ENCODE measurements around the gene KDM1A. TPM values are rescaled to one million over a fixed set of nuclear protein-coding genes. Genes with fewer than 3 reads are reported as not detected.

KDM1A gene
- total and polyA plus RNA-seq, 10 of the 15 experiments (the other 5 are each of a cell fraction or from before 2014, with no cell fraction given) = 39.2 to 118 (median 98.9) TPM

DNA sequence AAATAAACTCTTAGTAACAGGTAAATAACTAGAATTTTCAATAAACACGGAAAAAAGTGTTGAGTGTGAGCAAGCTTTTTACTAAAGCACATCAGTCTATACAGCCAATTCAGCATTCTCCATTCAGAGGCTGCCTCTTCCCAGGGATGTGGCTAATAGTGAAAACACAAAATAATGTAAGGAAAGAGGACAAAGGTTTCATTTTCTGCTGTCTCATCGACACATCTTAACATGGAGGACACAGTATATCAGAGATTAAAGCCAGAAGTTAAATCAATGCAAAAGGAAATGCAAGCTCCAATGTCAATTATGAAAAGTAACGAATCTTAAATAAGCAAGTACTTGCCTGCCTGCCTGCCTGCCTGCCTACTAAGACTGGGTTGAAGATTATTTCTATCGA is 106.2 kb downstream of the KDM1A start (continued):
- no peak for TF ChIP-seq NFYA (IDR thresholded peaks at IDR 0.05; ENCODE audit: borderline replicate concordance, low read depth, low read length)

DNA sequence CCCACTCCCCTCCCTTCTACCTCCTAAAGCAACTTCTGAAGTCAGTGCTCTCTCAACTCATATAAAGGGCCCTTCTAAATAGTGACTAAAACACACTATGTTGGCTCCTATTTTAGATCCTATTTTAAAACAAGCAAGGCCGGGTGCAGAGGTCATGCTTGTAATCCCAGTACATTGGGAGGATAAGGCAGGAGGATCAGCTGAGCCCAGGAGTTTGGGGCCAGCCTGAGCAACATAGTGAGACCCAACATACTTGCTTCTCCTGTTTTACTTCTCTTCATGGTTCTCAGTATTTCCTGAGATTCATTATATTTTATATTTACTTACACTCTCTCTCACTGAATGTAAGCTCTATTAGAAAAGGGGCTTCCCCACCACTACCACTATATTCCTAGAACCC is 106.9 kb downstream of the KDM1A start:
- intact Hi-C loops (cut with micrococcal nuclease; ENCODE audit: unreplicated experiment) = no loop called here
- Histone ChIP-seq H3K27me3 (replicated peaks in 1 of 2; ENCODE audit: control insufficient read depth in 2 of 2, insufficient read depth in 2 of 2, low read length in 1 of 2) (no peaks in the 10 kb centered on the region), H3K9ac (ENCODE audit: control insufficient read depth, insufficient read depth, low read length) (no peak overlapping the region), H3K79me2 (ENCODE audit: control insufficient read depth, insufficient read depth, low read length) (peaks cover 10% of the 10 kb centered on the region), H4K20me1 (ENCODE audit: control insufficient read depth, insufficient read depth) (no peaks in the 10 kb centered on the region), H3K4me1 (ENCODE audit: control insufficient read depth, insufficient read depth, low read length) (peaks cover 18% of the 10 kb centered on the region), H3K4me3 (no peak overlapping the region), H3K9me3 (replicated peaks; ENCODE audit: control insufficient read depth, insufficient read depth, low read length) (no peaks in the 10 kb centered on the region), H3K27ac (ENCODE audit: control insufficient read depth, insufficient read depth) (no peak overlapping the region), H3K36me3 (ENCODE audit: control insufficient read depth in 2 of 2, insufficient read depth in 2 of 2, low read length in 1 of 2) (no peaks in the 10 kb centered on the region), H3K4me2 (ENCODE audit: control insufficient read depth, insufficient read depth) (no peak overlapping the region), H2AFZ (ENCODE audit: control insufficient read depth, low read depth, low read length) (no peak overlapping the region)
- FAIRE-seq = no peak
- POLR2A ChIA-PET = interaction anchor here (1.1 to 1.2 kb wide), 2 partner anchors 9 to 40 kb away, joined by 4 to 5 read pairs; no protein-coding TSS in a partner anchor
- ATAC-seq = no peak
- 85% methylated on average over 1 of the region's 1 CpG for WGBS (ENCODE audit: insufficient coverage, insufficient replicate concordance, low lambda C conversion rate, missing lambda C conversion rate)
- in situ Hi-C loops (cut with MboI) = no loop called here
- CTCF ChIA-PET = interaction anchor here (1.3 to 2.4 kb wide), 2 partner anchors 15 to 58 kb away, joined by 3 to 9 read pairs; no protein-coding TSS in a partner anchor
- no peak for DNase-seq (ENCODE audit: low read depth, low spot score)
- RAD21 ChIA-PET (ENCODE audit: unreplicated experiment) = interaction anchor here (0.9 kb wide), 1 partner anchor 11 kb away, joined by 3 read pairs; no protein-coding TSS in a partner anchor
- SMC1A ChIA-PET (ENCODE audit: uncharacterized antibody, unreplicated experiment) = interaction anchor here (1.0 to 3.0 kb wide), 6 partner anchors 11 to 59 kb away, joined by 3 to 16 read pairs (median 4); no protein-coding TSS in a partner anchor
- no TSS peak for BruUV-seq (replicated peaks)
- TF ChIP-seq HDAC6 (IDR thresholded peaks at IDR 0.05; ENCODE audit: unreplicated experiment) = no peak

DNA sequence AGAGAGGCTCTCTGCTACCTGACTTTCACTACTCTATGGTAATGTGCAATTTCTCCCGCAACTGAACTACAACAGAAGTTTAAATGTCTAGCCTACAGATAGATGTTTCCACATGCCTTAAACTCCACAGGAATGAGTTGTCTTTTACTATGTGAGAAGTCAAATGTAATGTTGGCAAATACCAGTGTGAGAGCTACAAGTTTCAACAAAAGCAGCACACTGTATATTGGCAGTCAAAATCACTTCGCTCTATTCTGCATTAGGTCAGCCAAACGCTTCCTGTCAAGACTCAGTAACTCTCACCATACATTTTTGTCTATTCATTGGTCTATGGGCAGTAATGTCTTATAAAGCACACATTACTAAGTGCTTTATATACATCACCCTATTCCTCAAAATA is 107.5 kb downstream of the KDM1A start:
- H2AFZ ChIP-seq (ENCODE audit: control insufficient read depth, low read depth, low read length) = no peak overlapping the region
- intact Hi-C loops (cut with micrococcal nuclease; ENCODE audit: unreplicated experiment) = no loop called here
- peaks cover 10% of the 10 kb centered on the region for H3K79me2 ChIP-seq (ENCODE audit: control insufficient read depth, insufficient read depth, low read length)
- H4K20me1 ChIP-seq (ENCODE audit: control insufficient read depth, insufficient read depth) = no peaks in the 10 kb centered on the region
- CTCF ChIA-PET = interaction anchor here (1.3 to 1.8 kb wide), 3 partner anchors 15 to 71 kb away, joined by 3 to 6 read pairs (median 4); no protein-coding TSS in a partner anchor
- POLR2A ChIA-PET = interaction anchor here (1.2 kb wide), 1 partner anchor 9 kb away, joined by 4 read pairs; no protein-coding TSS in a partner anchor
- WGBS (ENCODE audit: insufficient coverage, insufficient replicate concordance, low lambda C conversion rate, missing lambda C conversion rate) = 93% methylated on average over 3 of the region's 3 CpGs
- no peak overlapping the region for H3K4me3 ChIP-seq
- no peaks in the 10 kb centered on the region for H3K27me3 ChIP-seq (replicated peaks in 1 of 2; ENCODE audit: control insufficient read depth in 2 of 2, insufficient read depth in 2 of 2, low read length in 1 of 2)
- ATAC-seq (no peak), DNase-seq (ENCODE audit: low read depth, low spot score) (no peak), FAIRE-seq (no peak)
- RAD21 ChIA-PET (ENCODE audit: unreplicated experiment) = interaction anchor here (0.9 kb wide), 1 partner anchor 12 kb away, joined by 3 read pairs; no protein-coding TSS in a partner anchor
- H3K4me2 ChIP-seq (ENCODE audit: control insufficient read depth, insufficient read depth) = no peak overlapping the region
- no peak overlapping the region for H3K27ac ChIP-seq (ENCODE audit: control insufficient read depth, insufficient read depth)
- no peaks in the 10 kb centered on the region for H3K9me3 ChIP-seq (replicated peaks; ENCODE audit: control insufficient read depth, insufficient read depth, low read length)
- no peak overlapping the region for H3K9ac ChIP-seq (ENCODE audit: control insufficient read depth, insufficient read depth, low read length)
- H3K4me1 ChIP-seq (ENCODE audit: control insufficient read depth, insufficient read depth, low read length) = peaks cover 18% of the 10 kb centered on the region
- no TSS peak for BruUV-seq (replicated peaks)
- SMC1A ChIA-PET (ENCODE audit: uncharacterized antibody, unreplicated experiment) = interaction anchor here (0.6 to 3.0 kb wide), 7 partner anchors 8 to 96 kb away, joined by 3 to 16 read pairs (median 4); no protein-coding TSS in a partner anchor
- H3K36me3 ChIP-seq (ENCODE audit: control insufficient read depth in 2 of 2, insufficient read depth in 2 of 2, low read length in 1 of 2) = no peaks in the 10 kb centered on the region
- in situ Hi-C loops (cut with MboI) = no loop called here
- TF ChIP-seq CHD1 (IDR thresholded peaks at IDR 0.05; ENCODE audit: low read depth, low read length) = no peak
- TF ChIP-seq KLF5 (IDR thresholded peaks at IDR 0.05; ENCODE audit: partially characterized antibody) = no peak
- TF ChIP-seq NBN (IDR thresholded peaks at IDR 0.05) = no peak
- TF ChIP-seq POU2F2 (IDR thresholded peaks at IDR 0.05; ENCODE audit: borderline replicate concordance, low read depth, low read length) = no peak
- no peak for TF ChIP-seq JUNB (IDR thresholded peaks at IDR 0.05)
- TF ChIP-seq SMARCA5 (IDR thresholded peaks at IDR 0.05) = no peak
- TF ChIP-seq, protein P1, sequence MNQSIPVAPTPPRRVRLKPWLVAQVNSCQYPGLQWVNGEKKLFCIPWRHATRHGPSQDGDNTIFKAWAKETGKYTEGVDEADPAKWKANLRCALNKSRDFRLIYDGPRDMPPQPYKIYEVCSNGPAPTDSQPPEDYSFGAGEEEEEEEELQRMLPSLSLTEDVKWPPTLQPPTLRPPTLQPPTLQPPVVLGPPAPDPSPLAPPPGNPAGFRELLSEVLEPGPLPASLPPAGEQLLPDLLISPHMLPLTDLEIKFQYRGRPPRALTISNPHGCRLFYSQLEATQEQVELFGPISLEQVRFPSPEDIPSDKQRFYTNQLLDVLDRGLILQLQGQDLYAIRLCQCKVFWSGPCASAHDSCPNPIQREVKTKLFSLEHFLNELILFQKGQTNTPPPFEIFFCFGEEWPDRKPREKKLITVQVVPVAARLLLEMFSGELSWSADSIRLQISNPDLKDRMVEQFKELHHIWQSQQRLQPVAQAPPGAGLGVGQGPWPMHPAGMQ (IDR thresholded peaks at IDR 0.05; ENCODE audit: borderline replicate concordance) = no peak
- TF ChIP-seq RFX5 (IDR thresholded peaks at IDR 0.05; ENCODE audit: low read depth, low read length) = no peak
- TF ChIP-seq, protein P2, sequence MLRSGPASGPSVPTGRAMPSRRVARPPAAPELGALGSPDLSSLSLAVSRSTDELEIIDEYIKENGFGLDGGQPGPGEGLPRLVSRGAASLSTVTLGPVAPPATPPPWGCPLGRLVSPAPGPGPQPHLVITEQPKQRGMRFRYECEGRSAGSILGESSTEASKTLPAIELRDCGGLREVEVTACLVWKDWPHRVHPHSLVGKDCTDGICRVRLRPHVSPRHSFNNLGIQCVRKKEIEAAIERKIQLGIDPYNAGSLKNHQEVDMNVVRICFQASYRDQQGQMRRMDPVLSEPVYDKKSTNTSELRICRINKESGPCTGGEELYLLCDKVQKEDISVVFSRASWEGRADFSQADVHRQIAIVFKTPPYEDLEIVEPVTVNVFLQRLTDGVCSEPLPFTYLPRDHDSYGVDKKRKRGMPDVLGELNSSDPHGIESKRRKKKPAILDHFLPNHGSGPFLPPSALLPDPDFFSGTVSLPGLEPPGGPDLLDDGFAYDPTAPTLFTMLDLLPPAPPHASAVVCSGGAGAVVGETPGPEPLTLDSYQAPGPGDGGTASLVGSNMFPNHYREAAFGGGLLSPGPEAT (IDR thresholded peaks at IDR 0.05; ENCODE audit: low read depth) = no peak
- TF ChIP-seq CBFB (IDR thresholded peaks at IDR 0.05; ENCODE audit: low read depth) = no peak
- TF ChIP-seq ZBED1 (IDR thresholded peaks at IDR 0.05; ENCODE audit: borderline replicate concordance) = no peak
- no peak for TF ChIP-seq RAD21 (IDR thresholded peaks at IDR 0.05; ENCODE audit: insufficient read depth, low read depth, low read length)
- TF ChIP-seq CBX5 (IDR thresholded peaks at IDR 0.05; ENCODE audit: low read depth) = no peak

Data from GM12878 (cell line).